B cell (primary cell): ENCODE results near the gene HOXA10.

ENCODE experiments used
- EZH2 ChIP-seq: IDR thresholded peaks from 2 replicates; pipeline ENCODE4 v1.6.1; 2012; ENCODE audit warnings: borderline replicate concordance, low read depth, mild to moderate bottlenecking, moderate library complexity, low read length; ENCODE audit not compliant: insufficient read depth, poor library complexity, severe bottlenecking
- TF ChIP-seq, protein P1 (sequence below): fragments of 200-600 bp; IDR thresholded peaks from one replicate; pipeline ENCODE4 v1.8.0; 2022; ENCODE audit warnings: antibody characterized with exemption, mild to moderate bottlenecking

DNA sequence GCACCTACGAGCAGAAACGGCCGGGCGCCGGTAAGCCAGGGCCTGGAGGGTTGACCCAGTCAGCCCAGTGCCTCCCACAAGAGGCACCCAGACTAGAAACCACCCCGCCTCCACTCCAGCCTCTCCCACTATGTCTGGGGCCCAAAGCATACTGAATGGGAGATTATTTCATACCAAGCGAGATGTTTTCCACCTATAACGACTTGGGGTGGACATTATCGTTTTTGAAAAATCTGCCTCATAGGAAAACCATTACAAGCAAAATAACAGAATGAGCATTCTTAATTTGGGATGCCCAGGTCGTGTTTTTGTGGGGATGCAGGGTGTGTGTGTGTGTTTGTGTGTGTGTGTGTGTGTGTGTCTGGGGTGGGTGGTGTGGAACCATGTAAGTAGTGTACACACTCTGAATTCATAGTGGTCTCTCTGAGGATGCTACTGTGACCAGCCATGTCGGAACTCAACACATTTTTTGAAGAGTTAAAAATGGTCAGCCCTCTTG, 28.2 kb downstream of the HOXA10 start:
- no peak for TF ChIP-seq EZH2
- TF ChIP-seq, protein P1, sequence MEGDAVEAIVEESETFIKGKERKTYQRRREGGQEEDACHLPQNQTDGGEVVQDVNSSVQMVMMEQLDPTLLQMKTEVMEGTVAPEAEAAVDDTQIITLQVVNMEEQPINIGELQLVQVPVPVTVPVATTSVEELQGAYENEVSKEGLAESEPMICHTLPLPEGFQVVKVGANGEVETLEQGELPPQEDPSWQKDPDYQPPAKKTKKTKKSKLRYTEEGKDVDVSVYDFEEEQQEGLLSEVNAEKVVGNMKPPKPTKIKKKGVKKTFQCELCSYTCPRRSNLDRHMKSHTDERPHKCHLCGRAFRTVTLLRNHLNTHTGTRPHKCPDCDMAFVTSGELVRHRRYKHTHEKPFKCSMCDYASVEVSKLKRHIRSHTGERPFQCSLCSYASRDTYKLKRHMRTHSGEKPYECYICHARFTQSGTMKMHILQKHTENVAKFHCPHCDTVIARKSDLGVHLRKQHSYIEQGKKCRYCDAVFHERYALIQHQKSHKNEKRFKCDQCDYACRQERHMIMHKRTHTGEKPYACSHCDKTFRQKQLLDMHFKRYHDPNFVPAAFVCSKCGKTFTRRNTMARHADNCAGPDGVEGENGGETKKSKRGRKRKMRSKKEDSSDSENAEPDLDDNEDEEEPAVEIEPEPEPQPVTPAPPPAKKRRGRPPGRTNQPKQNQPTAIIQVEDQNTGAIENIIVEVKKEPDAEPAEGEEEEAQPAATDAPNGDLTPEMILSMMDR = no peak
